ENCODE measurements around the gene PEX6.

DNA sequence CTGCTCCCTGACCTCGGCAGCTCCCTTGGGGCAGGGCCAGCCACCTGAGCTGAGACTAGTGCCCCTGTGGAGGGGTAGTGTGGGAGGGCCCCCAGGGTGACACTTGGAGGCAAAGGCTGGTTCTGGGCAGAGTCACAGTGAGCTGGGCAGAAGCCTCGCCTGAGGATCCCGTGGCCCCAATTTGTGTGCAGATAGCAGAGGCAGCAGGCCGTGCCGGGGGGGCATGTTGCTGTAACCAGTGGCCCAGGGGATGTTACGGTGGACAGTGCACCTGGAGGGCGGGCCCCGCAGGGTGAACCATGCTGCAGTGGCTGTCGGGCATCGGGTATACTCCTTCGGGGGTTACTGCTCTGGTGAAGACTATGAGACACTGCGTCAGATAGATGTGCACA, 38.0 kb upstream of the PEX6 start:
- TF ChIP-seq, protein P1, sequence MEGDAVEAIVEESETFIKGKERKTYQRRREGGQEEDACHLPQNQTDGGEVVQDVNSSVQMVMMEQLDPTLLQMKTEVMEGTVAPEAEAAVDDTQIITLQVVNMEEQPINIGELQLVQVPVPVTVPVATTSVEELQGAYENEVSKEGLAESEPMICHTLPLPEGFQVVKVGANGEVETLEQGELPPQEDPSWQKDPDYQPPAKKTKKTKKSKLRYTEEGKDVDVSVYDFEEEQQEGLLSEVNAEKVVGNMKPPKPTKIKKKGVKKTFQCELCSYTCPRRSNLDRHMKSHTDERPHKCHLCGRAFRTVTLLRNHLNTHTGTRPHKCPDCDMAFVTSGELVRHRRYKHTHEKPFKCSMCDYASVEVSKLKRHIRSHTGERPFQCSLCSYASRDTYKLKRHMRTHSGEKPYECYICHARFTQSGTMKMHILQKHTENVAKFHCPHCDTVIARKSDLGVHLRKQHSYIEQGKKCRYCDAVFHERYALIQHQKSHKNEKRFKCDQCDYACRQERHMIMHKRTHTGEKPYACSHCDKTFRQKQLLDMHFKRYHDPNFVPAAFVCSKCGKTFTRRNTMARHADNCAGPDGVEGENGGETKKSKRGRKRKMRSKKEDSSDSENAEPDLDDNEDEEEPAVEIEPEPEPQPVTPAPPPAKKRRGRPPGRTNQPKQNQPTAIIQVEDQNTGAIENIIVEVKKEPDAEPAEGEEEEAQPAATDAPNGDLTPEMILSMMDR (conservative IDR thresholded peaks at IDR 0.05; ENCODE audit: low read depth in 2 of 2), result no peak
- TF ChIP-seq EZH2 (IDR thresholded peaks at IDR 0.05; ENCODE audit: low read depth, unreplicated experiment), result no peak
- TF ChIP-seq CREB1 (CRISPR knock-in tag; IDR thresholded peaks at IDR 0.05; ENCODE audit: low read depth), result no peak
- TF ChIP-seq POLR2AphosphoS5 (IDR thresholded peaks at IDR 0.05; ENCODE audit: low read depth), result no peak
- no peak for TF ChIP-seq EZH2phosphoT487 (IDR thresholded peaks at IDR 0.05; ENCODE audit: unreplicated experiment)
- TF ChIP-seq, protein P2, sequence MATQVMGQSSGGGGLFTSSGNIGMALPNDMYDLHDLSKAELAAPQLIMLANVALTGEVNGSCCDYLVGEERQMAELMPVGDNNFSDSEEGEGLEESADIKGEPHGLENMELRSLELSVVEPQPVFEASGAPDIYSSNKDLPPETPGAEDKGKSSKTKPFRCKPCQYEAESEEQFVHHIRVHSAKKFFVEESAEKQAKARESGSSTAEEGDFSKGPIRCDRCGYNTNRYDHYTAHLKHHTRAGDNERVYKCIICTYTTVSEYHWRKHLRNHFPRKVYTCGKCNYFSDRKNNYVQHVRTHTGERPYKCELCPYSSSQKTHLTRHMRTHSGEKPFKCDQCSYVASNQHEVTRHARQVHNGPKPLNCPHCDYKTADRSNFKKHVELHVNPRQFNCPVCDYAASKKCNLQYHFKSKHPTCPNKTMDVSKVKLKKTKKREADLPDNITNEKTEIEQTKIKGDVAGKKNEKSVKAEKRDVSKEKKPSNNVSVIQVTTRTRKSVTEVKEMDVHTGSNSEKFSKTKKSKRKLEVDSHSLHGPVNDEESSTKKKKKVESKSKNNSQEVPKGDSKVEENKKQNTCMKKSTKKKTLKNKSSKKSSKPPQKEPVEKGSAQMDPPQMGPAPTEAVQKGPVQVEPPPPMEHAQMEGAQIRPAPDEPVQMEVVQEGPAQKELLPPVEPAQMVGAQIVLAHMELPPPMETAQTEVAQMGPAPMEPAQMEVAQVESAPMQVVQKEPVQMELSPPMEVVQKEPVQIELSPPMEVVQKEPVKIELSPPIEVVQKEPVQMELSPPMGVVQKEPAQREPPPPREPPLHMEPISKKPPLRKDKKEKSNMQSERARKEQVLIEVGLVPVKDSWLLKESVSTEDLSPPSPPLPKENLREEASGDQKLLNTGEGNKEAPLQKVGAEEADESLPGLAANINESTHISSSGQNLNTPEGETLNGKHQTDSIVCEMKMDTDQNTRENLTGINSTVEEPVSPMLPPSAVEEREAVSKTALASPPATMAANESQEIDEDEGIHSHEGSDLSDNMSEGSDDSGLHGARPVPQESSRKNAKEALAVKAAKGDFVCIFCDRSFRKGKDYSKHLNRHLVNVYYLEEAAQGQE (IDR thresholded peaks at IDR 0.05; ENCODE audit: unreplicated experiment), result no peak
- TF ChIP-seq, protein P3, sequence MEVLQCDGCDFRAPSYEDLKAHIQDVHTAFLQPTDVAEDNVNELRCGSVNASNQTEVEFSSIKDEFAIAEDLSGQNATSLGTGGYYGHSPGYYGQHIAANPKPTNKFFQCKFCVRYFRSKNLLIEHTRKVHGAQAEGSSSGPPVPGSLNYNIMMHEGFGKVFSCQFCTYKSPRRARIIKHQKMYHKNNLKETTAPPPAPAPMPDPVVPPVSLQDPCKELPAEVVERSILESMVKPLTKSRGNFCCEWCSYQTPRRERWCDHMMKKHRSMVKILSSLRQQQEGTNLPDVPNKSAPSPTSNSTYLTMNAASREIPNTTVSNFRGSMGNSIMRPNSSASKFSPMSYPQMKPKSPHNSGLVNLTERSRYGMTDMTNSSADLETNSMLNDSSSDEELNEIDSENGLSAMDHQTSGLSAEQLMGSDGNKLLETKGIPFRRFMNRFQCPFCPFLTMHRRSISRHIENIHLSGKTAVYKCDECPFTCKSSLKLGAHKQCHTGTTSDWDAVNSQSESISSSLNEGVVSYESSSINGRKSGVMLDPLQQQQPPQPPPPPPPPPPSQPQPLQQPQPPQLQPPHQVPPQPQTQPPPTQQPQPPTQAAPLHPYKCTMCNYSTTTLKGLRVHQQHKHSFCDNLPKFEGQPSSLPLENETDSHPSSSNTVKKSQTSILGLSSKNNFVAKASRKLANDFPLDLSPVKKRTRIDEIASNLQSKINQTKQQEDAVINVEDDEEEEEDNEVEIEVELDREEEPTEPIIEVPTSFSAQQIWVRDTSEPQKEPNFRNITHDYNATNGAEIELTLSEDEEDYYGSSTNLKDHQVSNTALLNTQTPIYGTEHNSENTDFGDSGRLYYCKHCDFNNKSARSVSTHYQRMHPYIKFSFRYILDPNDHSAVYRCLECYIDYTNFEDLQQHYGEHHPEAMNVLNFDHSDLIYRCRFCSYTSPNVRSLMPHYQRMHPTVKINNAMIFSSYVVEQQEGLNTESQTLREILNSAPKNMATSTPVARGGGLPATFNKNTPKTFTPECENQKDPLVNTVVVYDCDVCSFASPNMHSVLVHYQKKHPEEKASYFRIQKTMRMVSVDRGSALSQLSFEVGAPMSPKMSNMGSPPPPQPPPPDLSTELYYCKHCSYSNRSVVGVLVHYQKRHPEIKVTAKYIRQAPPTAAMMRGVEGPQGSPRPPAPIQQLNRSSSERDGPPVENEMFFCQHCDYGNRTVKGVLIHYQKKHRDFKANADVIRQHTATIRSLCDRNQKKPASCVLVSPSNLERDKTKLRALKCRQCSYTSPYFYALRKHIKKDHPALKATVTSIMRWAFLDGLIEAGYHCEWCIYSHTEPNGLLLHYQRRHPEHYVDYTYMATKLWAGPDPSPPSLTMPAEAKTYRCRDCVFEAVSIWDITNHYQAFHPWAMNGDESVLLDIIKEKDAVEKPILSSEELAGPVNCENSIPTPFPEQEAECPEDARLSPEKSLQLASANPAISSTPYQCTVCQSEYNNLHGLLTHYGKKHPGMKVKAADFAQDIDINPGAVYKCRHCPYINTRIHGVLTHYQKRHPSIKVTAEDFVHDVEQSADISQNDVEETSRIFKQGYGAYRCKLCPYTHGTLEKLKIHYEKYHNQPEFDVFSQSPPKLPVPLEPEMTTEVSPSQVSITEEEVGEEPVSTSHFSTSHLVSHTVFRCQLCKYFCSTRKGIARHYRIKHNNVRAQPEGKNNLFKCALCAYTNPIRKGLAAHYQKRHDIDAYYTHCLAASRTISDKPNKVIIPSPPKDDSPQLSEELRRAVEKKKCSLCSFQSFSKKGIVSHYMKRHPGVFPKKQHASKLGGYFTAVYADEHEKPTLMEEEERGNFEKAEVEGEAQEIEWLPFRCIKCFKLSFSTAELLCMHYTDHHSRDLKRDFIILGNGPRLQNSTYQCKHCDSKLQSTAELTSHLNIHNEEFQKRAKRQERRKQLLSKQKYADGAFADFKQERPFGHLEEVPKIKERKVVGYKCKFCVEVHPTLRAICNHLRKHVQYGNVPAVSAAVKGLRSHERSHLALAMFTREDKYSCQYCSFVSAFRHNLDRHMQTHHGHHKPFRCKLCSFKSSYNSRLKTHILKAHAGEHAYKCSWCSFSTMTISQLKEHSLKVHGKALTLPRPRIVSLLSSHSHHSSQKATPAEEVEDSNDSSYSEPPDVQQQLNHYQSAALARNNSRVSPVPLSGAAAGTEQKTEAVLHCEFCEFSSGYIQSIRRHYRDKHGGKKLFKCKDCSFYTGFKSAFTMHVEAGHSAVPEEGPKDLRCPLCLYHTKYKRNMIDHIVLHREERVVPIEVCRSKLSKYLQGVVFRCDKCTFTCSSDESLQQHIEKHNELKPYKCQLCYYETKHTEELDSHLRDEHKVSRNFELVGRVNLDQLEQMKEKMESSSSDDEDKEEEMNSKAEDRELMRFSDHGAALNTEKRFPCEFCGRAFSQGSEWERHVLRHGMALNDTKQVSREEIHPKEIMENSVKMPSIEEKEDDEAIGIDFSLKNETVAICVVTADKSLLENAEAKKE (CRISPR knock-in tag; IDR thresholded peaks at IDR 0.05), result no peak
- TF ChIP-seq ZNF114 (CRISPR knock-in tag; IDR thresholded peaks at IDR 0.05), result no peak
- no peak for TF ChIP-seq JUNB (IDR thresholded peaks at IDR 0.05; ENCODE audit: unreplicated experiment)
- no peak for TF ChIP-seq NANOG (IDR thresholded peaks at IDR 0.05; ENCODE audit: borderline replicate concordance)
- no peak for TF ChIP-seq ZNF331 (CRISPR knock-in tag; IDR thresholded peaks at IDR 0.05; ENCODE audit: low read depth)
- TF ChIP-seq STAT1 (IDR thresholded peaks at IDR 0.05; ENCODE audit: unreplicated experiment), result no peak

All from GM23338 (cell line).